ENCODE results near the gene CTNNA1.

DNA sequence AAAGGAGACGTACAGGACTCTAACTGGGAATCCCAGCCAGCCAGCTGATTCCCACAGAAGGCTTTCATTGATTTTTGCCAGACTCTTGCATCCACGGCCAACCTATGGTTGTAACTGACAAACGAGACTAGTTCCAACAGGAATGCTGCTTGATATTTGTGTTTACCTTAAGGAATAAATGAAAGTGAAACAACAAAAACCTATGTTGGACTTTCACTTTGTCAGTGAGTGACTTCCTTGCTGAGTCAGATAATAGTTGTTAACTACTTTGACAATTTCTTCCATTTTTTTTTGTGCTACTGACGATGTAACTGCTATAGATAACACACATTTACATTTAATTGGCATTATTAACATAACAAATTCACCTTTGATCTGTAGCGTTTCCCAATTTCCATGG, 185.3 kb downstream of the CTNNA1 start:
- TF ChIP-seq, protein P1, sequence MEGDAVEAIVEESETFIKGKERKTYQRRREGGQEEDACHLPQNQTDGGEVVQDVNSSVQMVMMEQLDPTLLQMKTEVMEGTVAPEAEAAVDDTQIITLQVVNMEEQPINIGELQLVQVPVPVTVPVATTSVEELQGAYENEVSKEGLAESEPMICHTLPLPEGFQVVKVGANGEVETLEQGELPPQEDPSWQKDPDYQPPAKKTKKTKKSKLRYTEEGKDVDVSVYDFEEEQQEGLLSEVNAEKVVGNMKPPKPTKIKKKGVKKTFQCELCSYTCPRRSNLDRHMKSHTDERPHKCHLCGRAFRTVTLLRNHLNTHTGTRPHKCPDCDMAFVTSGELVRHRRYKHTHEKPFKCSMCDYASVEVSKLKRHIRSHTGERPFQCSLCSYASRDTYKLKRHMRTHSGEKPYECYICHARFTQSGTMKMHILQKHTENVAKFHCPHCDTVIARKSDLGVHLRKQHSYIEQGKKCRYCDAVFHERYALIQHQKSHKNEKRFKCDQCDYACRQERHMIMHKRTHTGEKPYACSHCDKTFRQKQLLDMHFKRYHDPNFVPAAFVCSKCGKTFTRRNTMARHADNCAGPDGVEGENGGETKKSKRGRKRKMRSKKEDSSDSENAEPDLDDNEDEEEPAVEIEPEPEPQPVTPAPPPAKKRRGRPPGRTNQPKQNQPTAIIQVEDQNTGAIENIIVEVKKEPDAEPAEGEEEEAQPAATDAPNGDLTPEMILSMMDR (IDR thresholded peaks at IDR 0.05) = no peak
- no peak for TF ChIP-seq POLR2A (IDR thresholded peaks at IDR 0.05)
